ENCODE results near the gene NBL1.
A peak's percentile ranks its signal among the peaks of the same experiment; 100 is the strongest.

NBL1 gene, protein sequence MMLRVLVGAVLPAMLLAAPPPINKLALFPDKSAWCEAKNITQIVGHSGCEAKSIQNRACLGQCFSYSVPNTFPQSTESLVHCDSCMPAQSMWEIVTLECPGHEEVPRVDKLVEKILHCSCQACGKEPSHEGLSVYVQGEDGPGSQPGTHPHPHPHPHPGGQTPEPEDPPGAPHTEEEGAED

DNA sequence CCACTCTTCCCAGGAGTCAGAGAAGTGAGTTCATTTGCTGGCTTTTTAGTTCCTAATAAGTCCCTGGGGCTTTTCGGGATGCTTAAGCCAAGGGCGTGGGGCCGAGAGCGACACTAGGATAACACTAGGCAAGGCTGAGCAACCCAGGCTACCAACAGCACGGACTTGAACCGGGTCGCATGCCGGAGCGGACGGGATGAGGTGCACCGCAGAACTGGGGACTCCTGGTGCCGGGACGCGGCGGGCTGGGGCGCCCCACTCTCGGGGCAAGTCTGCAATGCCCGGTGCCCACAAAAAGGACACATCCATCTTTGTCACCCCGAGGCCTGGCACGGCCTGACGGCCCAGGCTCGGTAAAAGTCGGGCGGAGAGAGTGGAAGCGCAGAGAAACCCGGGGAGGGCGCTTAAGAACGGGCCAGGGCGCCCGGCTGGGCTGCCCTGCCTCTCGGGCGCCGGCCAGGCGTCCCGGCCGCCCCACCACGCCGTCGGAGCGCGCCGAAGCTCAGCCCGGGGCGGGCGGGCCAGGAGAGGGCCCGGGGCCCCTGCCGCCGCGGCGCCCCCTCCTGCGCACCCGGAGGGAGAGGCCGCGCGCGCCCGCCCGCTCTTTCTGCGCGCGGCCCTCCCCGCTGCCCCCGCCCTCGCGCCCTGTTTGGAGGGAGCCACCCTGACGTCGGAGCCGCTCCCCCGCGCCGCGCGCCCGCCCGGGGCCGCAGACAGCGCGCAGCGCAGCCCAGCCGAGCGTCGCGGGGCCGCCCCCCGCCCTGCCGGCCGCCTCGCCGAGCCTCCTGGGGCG, at the start of gene NBL1:
Gene NBL1 (plus strand): TSS at position 710 of the 793 bp plus-strand sequence. CDS start 10,720 bp downstream, outside the sequence.
- peak; percentile 75 for DNase-seq

DNA sequence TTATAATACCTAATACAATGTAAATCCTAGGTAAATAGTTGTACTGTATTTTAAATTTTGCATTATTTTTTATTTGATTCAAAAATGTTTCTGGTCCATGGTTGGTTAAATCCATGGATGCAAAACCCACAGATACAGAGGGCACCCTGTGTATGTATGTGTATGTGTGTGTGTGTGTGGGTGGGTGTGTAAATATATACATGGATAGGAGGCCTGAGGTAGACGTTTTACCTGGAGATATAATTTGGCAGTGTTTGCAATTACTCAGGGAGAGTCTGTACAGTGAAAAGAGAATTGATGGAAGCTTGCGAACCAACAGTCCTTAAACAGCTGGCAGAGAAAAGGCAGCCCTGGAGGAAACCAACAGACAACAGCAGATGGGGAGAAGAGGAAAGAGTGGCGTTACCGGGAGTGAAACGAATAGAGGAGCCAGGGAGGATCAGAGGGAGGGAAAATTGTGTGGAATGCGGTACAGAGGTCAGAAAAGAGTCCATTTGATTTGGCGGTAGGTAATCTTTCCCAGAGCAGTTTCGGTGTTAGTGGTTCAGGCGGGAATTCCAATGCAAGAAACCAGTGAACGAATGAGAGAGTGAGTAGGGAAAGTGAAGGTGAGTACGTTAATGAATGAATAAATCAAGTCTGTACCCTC, 47.9 kb upstream of the NBL1 start:
- no peak for DNase-seq

DNA sequence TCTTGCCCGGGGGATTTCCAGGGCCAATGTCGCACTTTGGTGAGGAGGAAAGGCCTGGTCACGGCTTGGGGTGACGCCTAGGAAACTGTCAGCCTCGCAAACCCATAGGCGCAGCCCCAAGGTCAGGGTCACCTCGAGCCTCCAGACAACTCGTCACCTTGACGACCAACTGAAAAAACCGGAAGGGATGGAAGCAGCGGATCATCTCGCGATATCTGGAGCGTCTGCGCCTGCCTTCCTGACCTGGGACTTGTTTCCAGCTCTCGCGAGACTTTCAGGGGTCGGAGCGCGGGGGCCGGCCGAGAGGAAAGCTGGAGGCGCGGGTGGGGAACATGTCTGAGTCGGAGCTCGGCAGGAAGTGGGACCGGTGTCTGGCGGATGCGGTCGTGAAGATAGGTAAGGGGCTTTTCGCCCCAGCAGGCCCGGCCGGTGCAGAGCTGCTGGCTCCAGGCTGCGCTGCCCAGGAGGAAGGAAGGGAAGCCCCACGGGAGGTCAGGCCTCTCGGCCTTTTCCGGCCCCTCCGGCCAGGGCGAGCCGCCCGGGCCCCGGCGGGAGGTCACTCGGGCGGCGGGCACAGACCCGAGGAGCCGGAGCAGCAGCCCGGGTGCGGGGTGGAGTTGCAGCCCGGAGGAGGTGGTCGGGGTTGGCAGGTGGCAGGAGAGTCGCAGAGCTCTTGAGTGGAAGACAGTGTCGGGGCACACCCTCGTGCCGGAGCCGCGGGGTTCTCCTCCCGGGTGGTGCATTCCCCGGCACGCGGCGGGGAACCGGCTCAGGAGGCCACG, 47.2 kb upstream of the NBL1 start:
- peak; percentile 96 for DNase-seq

DNA sequence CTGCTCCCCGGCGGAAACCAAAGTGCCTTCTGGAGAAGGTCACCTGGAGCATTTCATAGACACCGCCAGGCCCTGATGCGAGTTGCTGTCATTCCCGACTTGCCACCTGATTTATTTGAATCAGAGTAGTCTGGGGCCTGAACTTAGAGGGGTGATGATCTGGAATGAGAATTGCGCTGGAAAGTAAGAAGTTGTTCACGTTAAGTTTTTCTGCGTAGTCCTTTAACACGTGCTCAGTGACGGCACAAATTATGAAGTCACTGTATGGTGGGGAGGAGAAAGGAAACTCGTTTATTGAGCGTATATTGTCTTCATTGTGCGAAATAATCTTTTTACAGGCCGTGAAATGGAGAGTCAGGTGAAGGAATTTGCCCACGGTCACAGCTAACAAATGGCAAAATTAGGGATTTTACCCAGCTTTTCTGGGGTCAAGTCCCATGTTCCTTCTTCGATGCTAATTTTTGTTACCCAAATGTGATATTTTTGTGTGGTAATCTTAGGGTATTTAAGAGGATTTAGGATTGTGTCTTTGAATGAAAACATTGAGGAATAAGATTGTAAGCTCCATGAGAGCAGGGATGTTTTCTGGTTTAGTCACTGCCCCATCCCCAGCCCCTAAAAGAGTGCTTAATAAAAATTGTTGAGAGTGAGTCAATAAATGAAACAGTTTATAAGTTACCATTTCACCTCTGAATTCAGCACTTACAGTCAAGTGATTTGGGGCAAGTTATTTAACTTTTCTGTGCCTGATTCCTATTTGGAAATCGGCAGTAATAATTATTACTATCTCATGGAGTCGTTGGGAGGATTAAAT, 46.4 kb upstream of the NBL1 start:
- peak; percentile 50 for DNase-seq

DNA sequence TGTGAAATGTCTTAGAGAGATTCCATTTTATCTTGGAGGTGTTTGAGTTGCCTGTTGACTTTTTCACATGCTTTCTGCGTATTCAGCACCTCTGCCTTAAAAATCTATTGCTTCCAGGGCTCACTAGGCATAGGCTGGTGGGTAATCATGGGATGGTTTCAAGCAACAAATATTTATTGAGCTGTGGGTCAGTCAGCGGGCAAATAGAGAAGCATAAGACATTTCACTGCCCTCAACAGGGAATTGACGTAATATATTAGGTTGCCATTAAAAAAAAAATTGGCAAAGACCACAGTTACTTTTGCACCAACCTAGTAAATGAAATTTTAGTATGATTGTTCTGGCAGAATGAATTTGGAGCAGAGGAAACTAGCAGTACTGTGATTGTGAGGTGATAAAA, 44.3 kb upstream of the NBL1 start:
- DNase-seq = no peak

DNA sequence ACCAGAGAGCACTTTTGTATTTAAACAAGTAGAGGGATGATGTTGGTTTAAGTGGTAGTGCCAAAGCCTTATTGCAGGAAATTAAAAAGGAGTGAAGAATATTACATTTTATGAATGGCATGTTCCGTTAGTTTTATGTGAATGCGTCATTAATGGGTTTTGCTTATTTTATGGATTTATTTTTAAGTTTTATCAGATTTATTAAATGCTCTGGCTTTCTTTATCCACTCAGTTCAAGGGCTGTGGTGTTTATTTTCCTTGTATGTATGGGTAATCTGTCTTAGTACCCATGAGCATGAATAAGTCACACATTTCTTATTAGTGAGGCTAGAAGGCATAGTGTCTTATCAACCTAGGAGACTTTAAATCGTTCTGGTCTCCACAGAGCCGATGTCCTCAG, 41.6 kb upstream of the NBL1 start:
- no peak for DNase-seq

DNA sequence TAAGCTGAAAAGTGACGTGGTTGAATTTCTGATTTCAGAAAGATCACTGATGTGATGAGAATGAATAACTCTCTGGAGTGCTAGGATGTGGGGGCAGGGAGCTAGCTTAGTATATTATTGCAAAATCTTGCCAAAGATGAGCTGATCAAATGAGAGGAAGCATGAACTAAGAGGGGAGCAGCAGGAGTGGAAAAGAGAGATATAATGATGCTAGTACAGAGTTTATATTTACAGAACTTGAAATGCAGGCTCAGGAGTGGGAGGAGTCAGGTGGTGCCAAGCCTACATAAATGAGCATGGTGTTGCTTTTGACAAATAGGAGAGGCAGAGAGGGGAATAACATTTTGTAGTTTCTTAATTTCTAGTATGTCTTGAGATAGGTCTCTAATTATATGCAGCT, 38.1 kb upstream of the NBL1 start:
- no peak for DNase-seq

DNA sequence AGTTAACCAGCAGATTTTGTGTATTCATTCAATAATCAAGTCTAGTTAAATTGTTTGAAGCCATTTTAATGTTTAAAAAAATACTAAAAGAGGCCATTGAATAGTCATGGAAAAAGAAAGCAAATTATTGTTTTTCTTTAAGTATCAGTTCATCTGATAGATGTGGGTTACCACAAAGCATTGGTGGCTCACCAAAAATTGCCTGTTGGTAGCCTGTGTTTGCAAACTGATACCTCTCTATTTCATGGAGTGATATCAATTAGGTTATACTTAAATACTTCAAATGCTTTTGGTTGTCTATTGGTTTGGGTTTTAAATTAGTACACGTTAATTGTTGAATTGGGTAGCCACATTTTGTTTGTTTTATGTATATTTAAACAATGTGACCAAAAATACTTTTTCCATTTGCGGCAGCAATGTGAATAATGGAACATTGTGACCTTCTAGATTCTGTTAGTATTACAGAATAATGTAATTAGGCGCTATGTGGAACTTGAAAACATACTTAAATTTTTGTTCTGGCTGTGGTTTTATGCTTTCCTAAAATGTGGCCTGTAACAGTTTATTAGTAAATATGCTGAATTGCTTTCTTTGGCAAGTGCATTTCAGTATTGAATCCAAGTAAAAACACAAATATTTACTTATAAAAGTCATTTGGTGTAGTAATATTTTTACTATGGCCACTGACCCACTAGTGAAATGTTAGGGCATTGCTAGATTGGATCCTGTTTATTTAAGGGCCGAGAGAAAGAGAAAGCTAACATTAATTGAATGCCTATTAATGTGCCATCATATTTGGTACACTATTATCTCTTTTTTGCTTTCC, 37.1 kb upstream of the NBL1 start:
- DNase-seq = peak; percentile 16

DNA sequence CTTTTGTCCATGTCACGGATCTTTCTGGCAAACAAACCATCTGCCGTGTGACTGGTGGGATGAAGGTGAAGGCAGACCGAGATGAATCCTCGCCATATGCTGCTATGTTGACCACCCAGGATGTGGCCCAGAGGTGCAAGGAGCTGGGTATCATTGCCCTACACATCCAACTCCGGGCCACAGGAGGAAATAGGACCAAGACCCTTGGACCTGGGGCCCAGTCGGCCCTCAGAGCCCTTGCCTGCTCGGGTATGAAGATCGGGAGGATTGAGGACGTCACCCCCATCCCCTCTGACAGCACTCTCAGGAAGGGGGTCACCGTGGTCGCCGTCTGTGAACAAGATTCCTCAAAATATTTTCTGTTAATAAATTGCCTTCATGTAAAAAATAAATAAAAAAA, 35.9 kb upstream of the NBL1 start:
- DNase-seq = no peak

DNA sequence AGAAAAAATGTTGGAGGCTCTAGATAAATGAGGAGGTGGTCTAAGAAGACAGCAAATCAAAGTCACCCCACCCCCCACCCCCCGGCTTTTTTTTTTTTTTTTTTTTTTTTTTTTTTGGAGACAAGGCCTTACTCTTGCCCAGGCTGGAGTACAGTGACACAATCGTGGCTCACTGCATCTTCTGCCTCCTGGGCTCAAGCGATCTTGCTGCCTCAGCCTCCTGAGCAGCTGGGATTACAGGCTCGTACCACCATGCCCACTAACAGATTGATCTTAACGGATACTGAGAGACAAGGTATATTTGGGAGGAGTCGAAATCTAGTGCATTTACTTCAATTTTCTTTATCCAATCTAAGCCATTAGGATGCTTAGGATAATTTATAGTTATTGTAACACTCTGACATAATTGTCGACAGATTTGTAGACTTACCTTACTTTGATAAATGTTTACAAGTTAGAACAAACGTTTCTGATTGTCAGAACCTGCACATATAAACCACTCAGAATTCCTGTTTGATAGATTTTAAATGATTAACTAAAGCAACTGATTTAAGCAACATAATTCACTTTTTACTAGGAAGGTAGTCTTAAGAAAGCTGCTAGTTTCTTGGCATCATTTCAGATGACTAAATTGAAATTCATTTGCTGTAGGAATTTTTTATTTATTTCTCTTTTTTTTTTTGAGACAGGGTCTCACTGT, 33.7 kb upstream of the NBL1 start:
- DNase-seq = no peak

DNA sequence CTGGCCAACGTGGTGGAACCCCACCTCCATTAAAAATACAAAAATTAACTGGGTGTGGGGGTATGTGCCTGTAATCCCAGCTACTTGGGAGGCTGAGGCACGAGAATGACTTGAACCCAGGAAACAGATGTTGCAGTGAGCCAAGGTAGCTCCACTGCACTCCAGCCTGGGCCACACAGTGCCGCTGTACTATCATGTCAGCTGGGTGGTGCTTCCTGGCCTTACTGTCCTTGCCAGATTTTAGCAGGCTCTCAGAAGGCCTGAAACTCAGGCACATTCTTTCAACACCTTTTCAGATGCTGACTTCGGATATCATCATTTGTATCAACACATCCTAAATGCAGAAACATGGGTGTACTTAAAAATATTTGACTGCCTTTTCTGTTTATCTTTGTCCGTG, 31.6 kb upstream of the NBL1 start:
- no peak for DNase-seq

DNA sequence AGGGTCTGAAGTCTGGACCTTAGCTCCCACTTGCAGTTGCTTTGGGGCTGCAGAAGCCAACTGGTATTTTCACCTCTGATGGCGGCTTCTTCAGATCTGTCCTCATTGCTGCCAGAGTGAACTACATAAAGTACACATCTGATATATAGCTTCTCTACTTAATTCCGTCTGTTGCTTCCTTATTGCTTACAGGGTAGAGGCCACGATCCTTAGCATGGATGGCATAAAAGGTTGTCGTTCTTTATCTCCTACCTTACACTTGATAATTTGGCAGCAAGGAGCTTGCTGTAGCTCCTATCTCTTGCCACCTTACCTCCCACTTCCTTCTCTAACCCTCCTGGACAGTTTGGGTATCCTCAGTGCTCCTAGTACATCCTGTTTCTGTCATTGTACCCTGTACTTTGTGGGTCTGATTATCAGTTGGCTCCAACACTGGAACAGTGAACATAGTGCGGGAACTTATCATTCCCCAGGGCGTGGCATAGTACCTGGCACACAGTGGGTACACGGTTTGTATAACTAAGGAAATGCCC, 30.9 kb upstream of the NBL1 start:
- DNase-seq = no peak

DNA sequence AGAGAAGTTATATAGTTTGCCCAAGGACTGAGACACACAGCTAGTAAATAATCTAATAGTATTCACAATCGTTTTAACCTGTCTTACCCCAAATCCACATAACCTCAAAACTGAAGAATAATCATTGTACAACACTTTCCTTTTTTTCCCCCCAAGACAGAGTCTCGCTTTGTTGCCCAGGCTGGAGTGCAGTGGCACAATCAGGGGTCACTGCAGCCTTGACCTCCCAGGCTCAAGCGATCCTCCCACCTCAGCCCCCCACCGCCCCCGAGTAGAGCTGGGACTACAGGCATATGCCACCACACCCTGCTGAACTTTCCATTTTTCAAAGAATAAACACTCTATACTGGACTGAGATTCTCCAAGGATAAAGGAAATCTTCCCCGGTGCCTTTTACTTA, 28.7 kb upstream of the NBL1 start:
- DNase-seq = no peak

DNA sequence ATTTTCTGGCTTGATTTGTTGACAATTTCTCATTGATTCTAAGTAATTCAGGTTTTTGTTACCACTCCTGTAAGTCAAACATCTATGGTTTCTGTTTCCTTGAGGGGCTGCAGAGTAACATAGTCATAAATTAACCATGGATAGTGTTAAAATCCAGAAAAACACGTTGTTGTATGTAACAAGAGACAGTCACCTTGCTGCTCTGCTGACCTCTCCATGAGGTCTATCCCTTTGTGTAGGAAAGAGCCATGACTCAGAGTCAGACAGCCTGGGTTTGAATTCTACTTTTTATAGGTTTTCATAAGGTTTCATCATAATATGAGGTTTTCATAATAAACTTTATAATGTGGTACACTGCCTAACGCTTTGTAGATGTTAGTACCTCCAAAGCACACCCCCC, 27.6 kb upstream of the NBL1 start:
- no peak for DNase-seq

DNA sequence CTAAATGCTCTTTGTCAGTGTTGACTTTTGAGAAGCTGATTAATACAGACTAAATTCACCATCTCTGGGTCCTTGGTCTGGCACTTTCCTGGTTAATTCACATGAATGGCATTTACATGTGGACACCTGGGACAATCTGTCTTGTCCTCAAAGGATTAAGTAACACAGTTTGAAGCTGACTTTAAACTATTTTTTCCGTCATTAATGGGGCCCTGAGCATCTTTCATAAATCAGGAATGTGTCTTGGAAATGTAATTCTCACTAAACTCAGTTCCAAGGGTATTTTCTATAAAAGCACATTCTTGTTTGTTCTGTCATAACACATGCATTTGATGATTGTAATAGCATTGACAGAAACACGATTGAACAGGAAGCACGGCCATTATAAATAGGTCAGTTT, 26.7 kb upstream of the NBL1 start:
- no peak for DNase-seq

DNA sequence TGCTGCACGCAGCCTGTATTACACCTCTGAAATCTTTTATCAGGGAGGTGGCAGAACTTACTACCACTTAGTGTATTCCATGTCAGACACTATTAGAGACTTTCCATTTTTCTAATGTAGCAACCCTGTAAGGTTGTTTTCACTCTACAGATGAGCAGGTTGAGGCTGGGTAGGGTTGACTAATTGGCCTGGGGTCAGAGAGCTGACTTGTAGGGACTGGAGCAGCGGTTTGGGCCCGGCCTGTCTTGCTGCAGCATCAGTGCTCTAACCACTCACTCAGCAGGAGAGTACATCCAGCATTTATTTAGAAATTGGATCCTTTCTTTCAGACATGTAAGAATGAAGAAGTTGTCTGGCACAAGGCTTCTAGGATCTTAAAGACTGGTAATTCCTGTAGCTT, 25.7 kb upstream of the NBL1 start:
- no peak for DNase-seq

DNA sequence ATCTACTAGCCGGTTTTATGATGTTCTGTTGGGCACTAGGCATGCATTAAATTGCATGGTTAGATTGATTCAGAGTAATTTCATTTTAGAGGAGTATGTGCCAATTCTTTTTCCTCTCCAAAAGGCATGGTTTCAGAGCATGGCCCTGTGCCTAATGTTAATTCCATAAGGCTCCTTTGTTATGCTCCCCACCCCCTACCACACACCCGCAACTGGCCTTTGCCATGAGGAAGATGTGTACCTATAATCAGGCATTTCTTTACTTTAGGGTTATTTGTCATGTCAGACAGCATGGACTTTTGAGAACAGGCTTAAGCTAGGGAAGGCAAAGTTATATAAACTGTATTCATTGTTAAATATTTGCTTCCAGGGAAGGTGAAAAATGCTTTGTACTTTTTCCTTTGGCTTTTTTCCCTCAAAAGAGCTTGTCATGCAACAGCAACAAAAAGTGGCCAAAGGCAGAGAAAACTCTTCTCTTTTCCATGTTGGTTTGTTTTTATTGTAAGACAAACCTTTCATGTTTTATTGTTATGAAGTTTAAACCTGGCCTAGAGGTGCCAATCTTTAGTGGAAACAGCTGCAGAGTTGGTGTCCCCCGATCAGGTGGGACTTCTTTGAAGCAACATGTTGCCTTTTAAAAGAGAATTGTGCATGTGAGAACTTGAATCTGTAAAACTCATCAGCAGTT, 24.3 kb upstream of the NBL1 start:
- no peak for DNase-seq

DNA sequence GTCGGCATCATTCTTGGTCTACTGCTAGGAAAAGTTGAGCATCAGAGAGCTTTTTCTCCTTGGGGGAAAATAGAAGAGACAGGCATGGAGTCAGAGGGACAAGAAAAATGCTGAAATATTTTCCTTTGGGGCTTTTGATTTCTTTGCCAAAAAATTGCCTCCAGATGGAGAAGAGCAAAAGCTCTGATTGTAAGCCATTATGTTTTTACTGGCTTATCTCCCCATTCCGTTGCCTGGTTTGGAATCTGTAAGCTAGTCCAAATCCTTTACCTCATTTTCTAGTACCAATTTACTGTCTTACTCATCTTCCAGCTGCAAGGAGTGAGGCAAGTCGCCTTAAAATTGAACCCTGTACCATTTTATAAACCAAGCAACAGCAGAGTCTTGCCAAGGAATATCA, 23.3 kb upstream of the NBL1 start:
- no peak for DNase-seq

DNA sequence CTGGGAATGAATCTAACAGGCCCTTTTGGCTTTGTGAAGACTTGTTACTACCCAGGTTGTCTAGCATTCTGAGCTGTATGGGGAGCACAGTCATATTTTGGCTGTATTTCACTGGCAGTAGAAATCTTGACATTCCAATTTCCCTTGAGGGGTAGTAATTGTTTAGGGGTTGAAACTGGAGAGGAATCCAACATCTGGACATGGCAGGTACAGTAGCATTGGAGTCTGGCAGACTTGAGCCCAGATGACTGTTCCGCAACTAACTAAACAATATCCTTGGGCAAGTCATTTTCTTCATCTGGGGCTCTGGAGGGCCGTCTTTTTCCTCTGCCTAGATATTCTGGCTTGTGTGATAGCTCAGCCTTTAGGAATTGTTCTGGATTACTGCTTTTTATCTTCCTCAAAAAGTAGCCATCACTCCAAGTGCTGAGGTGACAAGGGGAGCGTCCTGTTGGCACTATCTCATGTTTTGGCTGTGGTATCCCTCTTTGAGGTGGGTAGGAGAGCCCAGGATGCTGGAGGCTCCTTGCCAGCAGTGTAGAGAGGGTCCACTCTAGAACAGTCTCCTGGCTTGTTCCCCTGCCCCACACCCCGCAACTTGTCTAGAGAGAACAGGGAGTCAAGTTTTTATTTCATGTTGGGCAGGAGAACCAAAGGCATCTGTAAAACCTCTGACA, 22.7 kb upstream of the NBL1 start:
- no peak for DNase-seq

DNA sequence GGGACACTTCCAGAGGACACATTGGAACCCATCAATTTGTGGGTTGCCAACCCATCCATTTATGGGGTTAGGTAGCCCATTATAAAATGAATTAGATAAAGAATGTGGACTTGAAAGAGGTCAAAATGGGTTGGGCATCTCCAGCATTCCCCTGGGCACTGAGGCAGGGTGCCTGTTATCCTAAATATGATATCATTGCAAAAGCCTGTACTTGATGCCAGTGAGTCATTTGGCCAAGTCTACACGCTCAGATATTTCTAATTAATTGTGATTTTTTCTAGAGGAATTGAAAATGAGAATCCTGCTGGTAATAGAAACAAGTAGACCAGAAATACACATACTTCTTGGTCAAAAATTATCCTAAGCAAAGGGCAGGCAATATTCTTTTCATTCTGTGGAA, 21.9 kb upstream of the NBL1 start:
- no peak for DNase-seq
